ENCODE measurements around the gene TCF12.
"Not testable (repeated sequence)": the region's sequence is repeated elsewhere in the genome, so short reads cannot be mapped to it uniquely, and the experiment has no call there.

TCF12 gene

DNA sequence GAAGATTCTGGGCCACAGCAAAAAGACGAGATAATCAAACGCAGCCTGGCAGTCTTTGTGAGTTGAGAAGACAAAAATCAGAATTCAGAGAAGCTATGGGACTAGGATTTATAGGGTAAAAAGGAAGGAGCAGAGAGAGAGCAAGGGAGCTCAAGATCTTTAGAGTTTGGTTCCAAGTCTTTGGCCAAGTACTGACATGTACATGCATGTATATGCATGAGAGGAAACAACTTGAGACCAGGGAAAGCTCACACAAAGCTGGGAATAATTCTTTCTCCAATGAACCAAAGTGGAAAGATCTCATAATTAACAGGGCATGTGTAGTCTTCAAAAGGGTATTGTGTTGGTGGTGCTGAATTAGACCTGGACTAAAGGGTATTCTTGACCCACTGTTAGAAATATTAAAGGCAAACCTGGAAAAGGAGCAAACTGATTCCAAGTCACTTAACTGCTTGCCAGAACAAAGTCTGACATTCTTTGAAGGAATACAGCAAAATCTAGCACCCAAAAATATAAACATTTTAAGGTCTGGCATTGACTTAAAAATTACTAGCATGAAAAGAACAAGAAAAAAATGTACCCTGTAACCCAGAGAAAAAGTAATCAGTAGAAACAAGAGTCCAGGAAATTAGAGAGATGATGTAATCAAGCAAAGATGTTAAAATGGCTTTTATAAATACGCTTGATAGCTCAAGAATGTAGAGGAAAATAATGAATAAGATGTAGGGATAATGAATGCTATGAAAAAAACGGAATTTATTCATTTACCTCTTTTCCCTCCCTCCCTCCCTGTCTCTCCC is 231.8 kb downstream of the TCF12 start:
- Histone ChIP-seq H3K27ac (ENCODE audit: low read depth, low read length) (no peak overlapping the region), H3K4me3 (ENCODE audit: low read depth in 1 of 2, low read length in 2 of 2) (no peak overlapping the region), H3K36me3 (ENCODE audit: control insufficient read depth in 1 of 2, insufficient read depth in 2 of 2, low read length in 2 of 2) (peaks cover 5% of the 10 kb centered on the region in 2 donors), H3K9ac (ENCODE audit: low read depth in 1 of 2, low read length in 2 of 2) (no peak overlapping the region), H3K4me1 (ENCODE audit: control insufficient read depth in 1 of 2, insufficient read depth in 2 of 2, low read length in 2 of 2) (peaks cover 3 to 8% of the 10 kb centered on the region in 2 donors), H3K27me3 (ENCODE audit: control insufficient read depth in 1 of 2, insufficient read depth in 2 of 2, low read length in 2 of 2) (no peaks in the 10 kb centered on the region), H3K9me3 (ENCODE audit: control insufficient read depth in 1 of 2, low read length in 2 of 2) (peaks cover 6 to 13% of the 10 kb centered on the region in 2 donors)

DNA sequence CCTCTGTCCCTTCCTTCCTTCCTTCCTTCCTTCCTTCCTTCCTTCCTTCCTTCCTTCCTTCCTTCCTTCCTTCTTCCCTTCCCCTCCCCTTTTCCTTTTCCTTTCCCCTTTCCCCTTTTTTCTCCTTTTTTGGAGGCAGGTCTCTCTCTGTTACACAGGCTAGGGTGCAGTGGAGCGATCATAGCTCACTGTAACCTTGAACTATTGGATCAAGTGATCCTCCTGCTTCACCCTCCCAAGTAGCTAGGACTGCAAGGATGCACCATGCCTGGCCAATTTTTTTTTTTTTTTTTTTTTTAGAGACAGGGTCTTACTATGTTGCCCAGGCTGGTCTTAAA is 232.4 kb downstream of the TCF12 start:
- not testable (repeated sequence) for H3K36me3 ChIP-seq (ENCODE audit: control insufficient read depth in 1 of 2, insufficient read depth in 2 of 2, low read length in 2 of 2); H3K27ac ChIP-seq (ENCODE audit: low read depth, low read length); H3K4me3 ChIP-seq (ENCODE audit: low read depth in 1 of 2, low read length in 2 of 2); H3K9ac ChIP-seq (ENCODE audit: low read depth in 1 of 2, low read length in 2 of 2); H3K27me3 ChIP-seq (ENCODE audit: control insufficient read depth in 1 of 2, insufficient read depth in 2 of 2, low read length in 2 of 2); H3K4me1 ChIP-seq (ENCODE audit: control insufficient read depth in 1 of 2, insufficient read depth in 2 of 2, low read length in 2 of 2)
- H3K9me3 ChIP-seq (ENCODE audit: control insufficient read depth in 1 of 2, low read length in 2 of 2) = peaks cover 6 to 13% of the 10 kb centered on the region in 2 donors

DNA sequence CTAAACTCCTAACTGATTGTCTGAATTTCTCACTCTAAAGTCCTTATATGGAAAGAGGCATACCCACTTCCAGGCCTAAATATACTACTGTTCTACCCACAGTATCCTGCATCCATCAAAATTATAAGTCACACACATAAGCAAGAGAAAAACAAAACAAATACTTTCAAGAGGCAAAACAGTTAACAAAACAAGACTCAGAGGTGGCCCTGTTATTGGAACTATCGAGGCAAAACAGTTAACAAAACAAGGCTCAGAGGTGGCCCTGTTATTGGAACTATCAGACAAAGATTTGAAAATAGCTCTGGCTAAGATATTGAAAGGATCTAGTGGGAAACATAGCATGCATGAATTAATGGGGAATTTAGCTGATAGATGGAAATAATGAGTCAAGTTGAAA is 233.7 kb downstream of the TCF12 start:
- H3K9ac ChIP-seq (ENCODE audit: low read depth in 1 of 2, low read length in 2 of 2) = no peak overlapping the region
- no peaks in the 10 kb centered on the region for H3K27me3 ChIP-seq (ENCODE audit: control insufficient read depth in 1 of 2, insufficient read depth in 2 of 2, low read length in 2 of 2)
- H3K4me1 ChIP-seq (ENCODE audit: control insufficient read depth in 1 of 2, insufficient read depth in 2 of 2, low read length in 2 of 2) = peaks cover 0 to under 1% of the 10 kb centered on the region in 2 donors
- peaks cover 5% of the 10 kb centered on the region in 2 donors for H3K36me3 ChIP-seq (ENCODE audit: control insufficient read depth in 1 of 2, insufficient read depth in 2 of 2, low read length in 2 of 2)
- H3K4me3 ChIP-seq (ENCODE audit: low read depth in 1 of 2, low read length in 2 of 2) = no peak overlapping the region
- H3K27ac ChIP-seq (ENCODE audit: low read depth, low read length) = no peak overlapping the region
- H3K9me3 ChIP-seq (ENCODE audit: control insufficient read depth in 1 of 2, low read length in 2 of 2) = peaks cover 6 to 13% of the 10 kb centered on the region in 2 donors

DNA sequence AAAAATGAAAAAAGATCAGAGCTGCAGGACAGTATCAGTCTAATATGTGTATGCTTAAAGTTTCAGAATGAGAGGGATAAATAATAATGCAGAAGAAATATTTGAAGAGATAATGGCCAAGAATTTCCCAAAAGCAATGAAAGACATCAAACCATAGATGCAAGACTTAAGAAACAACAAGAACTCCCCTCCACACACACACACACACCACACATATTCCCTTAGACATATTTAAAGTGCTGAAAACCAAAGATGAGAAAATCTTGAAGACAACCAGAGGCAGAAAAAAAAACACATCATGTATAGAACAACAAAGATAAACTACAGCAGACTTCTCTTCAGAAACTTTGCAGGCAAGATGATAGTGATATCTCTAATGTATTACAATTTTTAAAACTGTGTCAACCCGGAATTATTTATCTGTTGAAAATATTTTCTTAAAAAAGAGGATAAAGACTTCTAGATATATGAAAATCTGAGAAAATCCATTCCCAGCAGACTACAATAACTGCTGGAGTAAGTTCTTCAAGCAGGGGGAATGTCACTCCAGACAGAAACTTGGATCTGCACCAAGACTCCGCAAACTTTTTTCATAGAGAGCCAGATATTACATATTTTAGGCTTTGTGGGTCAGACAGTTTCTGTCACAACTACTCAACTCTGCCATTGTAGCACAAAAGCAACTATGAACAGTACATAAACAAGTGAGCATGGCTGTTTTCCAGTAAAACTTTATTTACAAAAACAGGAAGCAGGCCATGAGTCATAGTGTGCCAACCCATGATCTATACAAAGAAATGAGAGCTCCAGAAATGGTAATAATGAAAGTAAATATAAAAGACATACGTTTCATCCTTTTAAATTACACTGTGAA is 234.5 kb downstream of the TCF12 start:
- Histone ChIP-seq H3K27ac (ENCODE audit: low read depth, low read length) (no peak overlapping the region), H3K4me3 (ENCODE audit: low read depth in 1 of 2, low read length in 2 of 2) (no peak overlapping the region)

DNA sequence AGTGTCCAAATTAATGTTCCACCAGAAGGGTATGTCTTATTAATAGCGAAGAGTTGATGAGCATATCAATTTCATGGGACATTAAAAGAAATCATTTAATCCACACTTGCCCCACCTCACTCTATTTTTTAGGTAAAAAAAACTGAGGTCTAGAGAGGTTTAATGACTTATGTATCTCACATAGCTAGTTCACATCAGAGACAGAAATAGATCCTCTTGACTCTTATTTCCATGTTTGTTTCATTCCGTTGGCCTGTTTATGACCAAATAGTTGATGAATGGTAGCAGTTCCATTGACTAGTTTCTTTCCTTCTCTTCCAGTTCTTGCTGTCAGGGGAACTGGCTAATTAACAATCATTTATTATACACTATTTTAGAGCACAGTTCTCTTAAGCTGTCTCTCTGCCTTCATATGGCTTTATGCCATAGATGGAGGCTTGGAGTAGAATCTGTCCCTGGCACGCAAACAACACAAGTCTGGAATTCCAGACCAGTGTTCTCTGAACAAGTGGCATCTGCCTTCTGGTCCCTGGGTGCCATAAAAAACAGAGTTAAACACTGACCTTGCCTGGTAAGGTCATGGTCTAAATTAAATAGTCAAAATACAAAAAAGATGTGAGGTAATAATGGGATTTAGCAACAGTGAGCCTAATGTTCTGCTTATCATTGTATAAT is 237.9 kb downstream of the TCF12 start:
- H3K27ac ChIP-seq (ENCODE audit: low read depth, low read length) = no peak overlapping the region
- peaks cover 5% of the 10 kb centered on the region in 2 donors for H3K36me3 ChIP-seq (ENCODE audit: control insufficient read depth in 1 of 2, insufficient read depth in 2 of 2, low read length in 2 of 2)
- no peak overlapping the region for H3K9ac ChIP-seq (ENCODE audit: low read depth in 1 of 2, low read length in 2 of 2)
- no peaks in the 10 kb centered on the region for H3K27me3 ChIP-seq (ENCODE audit: control insufficient read depth in 1 of 2, insufficient read depth in 2 of 2, low read length in 2 of 2)
- no peaks in the 10 kb centered on the region for H3K4me1 ChIP-seq (ENCODE audit: control insufficient read depth in 1 of 2, insufficient read depth in 2 of 2, low read length in 2 of 2)
- H3K4me3 ChIP-seq (ENCODE audit: low read depth in 1 of 2, low read length in 2 of 2) = no peak overlapping the region
- peaks cover 6 to 12% of the 10 kb centered on the region in 2 donors for H3K9me3 ChIP-seq (ENCODE audit: control insufficient read depth in 1 of 2, low read length in 2 of 2)

More for the DNA sequence above, 234.5 kb downstream of the TCF12 start:
- Histone ChIP-seq H3K27me3 (ENCODE audit: control insufficient read depth in 1 of 2, insufficient read depth in 2 of 2, low read length in 2 of 2) (no peaks in the 10 kb centered on the region), H3K4me1 (ENCODE audit: control insufficient read depth in 1 of 2, insufficient read depth in 2 of 2, low read length in 2 of 2) (no peaks in the 10 kb centered on the region), H3K9ac (ENCODE audit: low read depth in 1 of 2, low read length in 2 of 2) (no peak overlapping the region), H3K36me3 (ENCODE audit: control insufficient read depth in 1 of 2, insufficient read depth in 2 of 2, low read length in 2 of 2) (peaks cover 5% of the 10 kb centered on the region in 2 donors), H3K9me3 (ENCODE audit: control insufficient read depth in 1 of 2, low read length in 2 of 2) (peaks cover 6 to 13% of the 10 kb centered on the region in 2 donors)

DNA sequence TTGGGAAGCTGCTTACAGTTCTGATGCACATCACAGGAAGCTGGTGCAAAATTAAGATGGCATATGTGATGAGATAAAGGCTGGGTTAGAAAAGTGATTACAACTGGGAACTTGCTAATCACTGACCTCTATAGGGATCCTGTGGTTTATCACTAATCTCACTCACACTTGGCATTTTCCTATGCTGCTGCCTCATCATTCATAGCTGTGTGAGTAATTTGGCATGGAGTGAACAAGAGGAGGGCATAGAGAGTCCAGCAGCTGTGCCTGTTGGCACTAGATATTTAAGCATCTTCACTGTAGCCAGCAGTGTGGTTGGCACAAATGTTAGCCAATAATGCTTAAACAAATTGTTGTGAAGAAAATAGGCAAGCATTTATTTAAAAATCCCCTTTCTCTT is 240.1 kb downstream of the TCF12 start:
- Histone ChIP-seq H3K9me3 (ENCODE audit: control insufficient read depth in 1 of 2, low read length in 2 of 2) (no peaks in the 10 kb centered on the region), H3K4me3 (ENCODE audit: low read depth in 1 of 2, low read length in 2 of 2) (no peak overlapping the region), H3K4me1 (ENCODE audit: control insufficient read depth in 1 of 2, insufficient read depth in 2 of 2, low read length in 2 of 2) (no peaks in the 10 kb centered on the region), H3K9ac (ENCODE audit: low read depth in 1 of 2, low read length in 2 of 2) (no peak overlapping the region), H3K27ac (ENCODE audit: low read depth, low read length) (no peak overlapping the region), H3K27me3 (ENCODE audit: control insufficient read depth in 1 of 2, insufficient read depth in 2 of 2, low read length in 2 of 2) (no peaks in the 10 kb centered on the region), H3K36me3 (ENCODE audit: control insufficient read depth in 1 of 2, insufficient read depth in 2 of 2, low read length in 2 of 2) (no peaks in the 10 kb centered on the region)

DNA sequence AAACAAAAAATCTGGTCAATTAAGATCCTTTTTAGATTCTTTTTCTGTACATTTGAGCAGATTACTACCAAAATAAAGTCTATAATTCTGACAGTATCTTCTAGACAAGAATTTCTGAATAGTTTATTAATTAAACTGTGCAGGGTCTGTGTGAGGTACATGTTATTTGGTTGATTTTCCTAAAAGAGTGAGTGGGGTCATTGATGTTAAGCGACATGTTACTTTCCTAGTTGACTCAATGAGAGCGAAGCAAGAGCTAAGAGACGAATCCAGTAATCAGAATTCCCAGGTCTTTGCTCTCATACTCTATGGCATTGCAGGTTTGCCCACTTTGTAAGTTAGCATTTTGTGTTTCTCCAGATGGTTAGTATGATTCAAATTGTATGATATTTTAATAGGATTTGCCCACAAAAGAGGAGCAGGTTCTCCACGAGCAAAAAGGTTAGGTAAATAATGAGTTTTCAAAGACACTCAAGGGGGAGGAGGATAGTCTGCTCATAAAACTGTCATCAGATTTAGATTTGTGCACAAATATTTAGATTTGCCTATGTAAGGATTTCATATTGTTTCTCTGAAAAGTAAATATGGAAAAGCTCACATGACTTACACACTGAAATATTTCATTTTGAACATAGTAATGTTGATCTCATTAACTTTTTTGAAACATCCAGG is 240.7 kb downstream of the TCF12 start:
- no peak overlapping the region for H3K9ac ChIP-seq (ENCODE audit: low read depth in 1 of 2, low read length in 2 of 2)
- no peak overlapping the region for H3K4me3 ChIP-seq (ENCODE audit: low read depth in 1 of 2, low read length in 2 of 2)
- no peaks in the 10 kb centered on the region for H3K27me3 ChIP-seq (ENCODE audit: control insufficient read depth in 1 of 2, insufficient read depth in 2 of 2, low read length in 2 of 2)
- H3K9me3 ChIP-seq (ENCODE audit: control insufficient read depth in 1 of 2, low read length in 2 of 2) = no peaks in the 10 kb centered on the region
- H3K27ac ChIP-seq (ENCODE audit: low read depth, low read length) = no peak overlapping the region
- no peaks in the 10 kb centered on the region for H3K36me3 ChIP-seq (ENCODE audit: control insufficient read depth in 1 of 2, insufficient read depth in 2 of 2, low read length in 2 of 2)
- H3K4me1 ChIP-seq (ENCODE audit: control insufficient read depth in 1 of 2, insufficient read depth in 2 of 2, low read length in 2 of 2) = no peaks in the 10 kb centered on the region

DNA sequence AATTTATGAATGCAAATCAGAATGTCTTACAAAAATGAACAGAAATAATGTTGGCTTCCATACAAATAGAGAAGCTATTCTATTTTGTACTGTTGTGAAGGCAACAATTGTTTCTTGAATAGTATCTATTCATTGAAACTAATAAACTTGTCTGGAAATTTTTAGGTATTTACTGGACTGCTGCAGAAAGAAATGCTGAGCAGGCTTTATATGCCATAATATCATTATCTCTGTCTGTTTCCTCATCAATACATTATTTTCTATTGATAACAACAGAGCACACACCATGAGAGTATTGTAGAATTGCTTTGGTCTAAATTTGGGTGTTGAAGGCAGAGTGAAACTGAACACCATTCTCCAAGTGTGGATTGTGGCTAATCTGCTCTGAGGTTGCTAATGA is 241.3 kb downstream of the TCF12 start:
- no peaks in the 10 kb centered on the region for H3K36me3 ChIP-seq (ENCODE audit: control insufficient read depth in 1 of 2, insufficient read depth in 2 of 2, low read length in 2 of 2)
- no peaks in the 10 kb centered on the region for H3K9me3 ChIP-seq (ENCODE audit: control insufficient read depth in 1 of 2, low read length in 2 of 2)
- no peak overlapping the region for H3K4me3 ChIP-seq (ENCODE audit: low read depth in 1 of 2, low read length in 2 of 2)
- no peak overlapping the region for H3K9ac ChIP-seq (ENCODE audit: low read depth in 1 of 2, low read length in 2 of 2)
- H3K27me3 ChIP-seq (ENCODE audit: control insufficient read depth in 1 of 2, insufficient read depth in 2 of 2, low read length in 2 of 2) = no peaks in the 10 kb centered on the region
- H3K27ac ChIP-seq (ENCODE audit: low read depth, low read length) = no peak overlapping the region
- no peaks in the 10 kb centered on the region for H3K4me1 ChIP-seq (ENCODE audit: control insufficient read depth in 1 of 2, insufficient read depth in 2 of 2, low read length in 2 of 2)

DNA sequence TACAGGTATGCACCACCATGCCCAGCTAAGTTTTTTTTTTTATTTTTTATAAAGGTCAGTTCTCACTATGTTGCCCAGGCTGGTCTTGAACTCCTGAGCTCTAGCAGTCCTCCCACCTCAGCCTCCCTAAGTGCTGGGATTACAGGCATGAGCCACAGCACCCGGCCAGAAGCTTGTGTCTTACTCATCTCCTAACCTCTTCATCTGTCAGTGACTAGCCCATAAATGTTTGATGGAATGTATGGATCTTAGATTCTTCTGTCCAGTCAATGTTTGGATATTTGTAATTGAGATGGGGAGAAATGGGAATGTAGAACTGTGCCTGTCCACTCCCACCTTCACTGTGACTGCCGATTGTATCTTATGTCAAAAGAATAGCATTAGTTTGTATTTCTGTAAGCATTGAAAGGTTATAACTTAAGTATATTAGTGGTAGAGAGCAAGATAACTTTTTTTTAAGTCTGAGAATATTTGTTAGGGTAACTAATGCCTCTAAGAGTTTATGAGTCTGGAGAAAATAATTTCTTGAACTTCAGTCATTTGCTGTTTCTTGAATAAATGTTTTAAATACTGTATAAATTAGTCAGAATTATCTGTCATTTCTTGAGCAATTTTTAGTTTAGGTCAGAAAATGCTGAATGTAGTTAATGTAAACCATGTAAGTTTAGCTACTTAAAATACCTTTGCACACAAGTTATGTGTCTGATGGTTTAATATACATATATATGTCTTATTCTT is 242.5 kb downstream of the TCF12 start:
- no peaks in the 10 kb centered on the region for H3K36me3 ChIP-seq (ENCODE audit: control insufficient read depth in 1 of 2, insufficient read depth in 2 of 2, low read length in 2 of 2)
- no peaks in the 10 kb centered on the region for H3K4me1 ChIP-seq (ENCODE audit: control insufficient read depth in 1 of 2, insufficient read depth in 2 of 2, low read length in 2 of 2)
- H3K4me3 ChIP-seq (ENCODE audit: low read depth in 1 of 2, low read length in 2 of 2) = no peak overlapping the region
- H3K9ac ChIP-seq (ENCODE audit: low read depth in 1 of 2, low read length in 2 of 2) = no peak overlapping the region
- H3K9me3 ChIP-seq (ENCODE audit: control insufficient read depth in 1 of 2, low read length in 2 of 2) = no peaks in the 10 kb centered on the region
- H3K27ac ChIP-seq (ENCODE audit: low read depth, low read length) = no peak overlapping the region
- H3K27me3 ChIP-seq (ENCODE audit: control insufficient read depth in 1 of 2, insufficient read depth in 2 of 2, low read length in 2 of 2) = no peaks in the 10 kb centered on the region

All from duodenal mucosa (tissue), 2 donors.